Measurements from ENCODE around the gene RBM17. TPM values are rescaled to one million over a fixed set of nuclear protein-coding genes. Genes with fewer than 3 reads are reported as not detected.

Gene RBM17
- total RNA-seq, 2 donors from 2014 or later = 48.5 to 65.0 TPM

DNA sequence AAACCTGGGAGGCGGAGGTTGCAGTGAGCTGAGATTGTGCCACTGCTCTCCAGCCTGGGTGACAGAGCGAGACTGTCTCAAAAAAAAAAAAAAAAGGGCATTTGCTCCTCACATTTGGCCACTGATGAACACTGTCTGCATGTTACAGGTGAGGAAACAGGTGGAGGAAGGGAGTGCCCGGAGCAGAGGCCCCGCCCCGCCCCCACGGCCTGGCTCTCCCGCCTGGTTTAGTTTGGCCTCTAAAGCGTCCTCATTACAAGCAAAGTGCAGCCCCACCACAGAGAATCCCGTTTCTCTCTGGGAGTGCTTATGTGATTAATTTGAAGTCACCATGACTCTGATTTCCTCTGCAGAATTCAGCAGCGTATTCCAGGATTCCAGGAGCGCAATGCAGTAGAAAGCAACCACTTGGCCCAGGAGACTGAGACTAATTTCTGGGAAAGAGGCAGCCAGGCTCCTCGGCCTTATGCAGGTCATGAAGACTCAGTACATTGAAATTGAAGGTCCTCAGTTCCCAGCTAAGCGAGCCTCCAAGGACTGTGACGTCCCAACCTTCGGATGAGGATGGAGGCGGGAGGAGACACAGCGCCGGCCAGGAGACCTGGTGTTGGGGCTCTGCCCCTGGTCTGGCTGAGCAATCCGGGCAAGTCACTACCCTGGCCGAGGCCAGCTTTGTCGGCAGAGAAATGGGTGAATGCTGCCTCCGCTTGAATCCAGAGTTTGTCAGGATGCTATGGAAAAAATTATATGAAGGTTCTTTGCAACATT, 44.7 kb downstream of the RBM17 start:
- no peak overlapping the region for H3K27ac ChIP-seq
- H3K4me1 ChIP-seq (ENCODE audit: control insufficient read depth in 1 of 2, low read depth in 2 of 2) = peaks cover 0 to 10% of the 10 kb centered on the region in 2 donors
- H3K27me3 ChIP-seq (replicated peaks; ENCODE audit: insufficient read depth) = no peaks in the 10 kb centered on the region
- TF ChIP-seq, protein P1, sequence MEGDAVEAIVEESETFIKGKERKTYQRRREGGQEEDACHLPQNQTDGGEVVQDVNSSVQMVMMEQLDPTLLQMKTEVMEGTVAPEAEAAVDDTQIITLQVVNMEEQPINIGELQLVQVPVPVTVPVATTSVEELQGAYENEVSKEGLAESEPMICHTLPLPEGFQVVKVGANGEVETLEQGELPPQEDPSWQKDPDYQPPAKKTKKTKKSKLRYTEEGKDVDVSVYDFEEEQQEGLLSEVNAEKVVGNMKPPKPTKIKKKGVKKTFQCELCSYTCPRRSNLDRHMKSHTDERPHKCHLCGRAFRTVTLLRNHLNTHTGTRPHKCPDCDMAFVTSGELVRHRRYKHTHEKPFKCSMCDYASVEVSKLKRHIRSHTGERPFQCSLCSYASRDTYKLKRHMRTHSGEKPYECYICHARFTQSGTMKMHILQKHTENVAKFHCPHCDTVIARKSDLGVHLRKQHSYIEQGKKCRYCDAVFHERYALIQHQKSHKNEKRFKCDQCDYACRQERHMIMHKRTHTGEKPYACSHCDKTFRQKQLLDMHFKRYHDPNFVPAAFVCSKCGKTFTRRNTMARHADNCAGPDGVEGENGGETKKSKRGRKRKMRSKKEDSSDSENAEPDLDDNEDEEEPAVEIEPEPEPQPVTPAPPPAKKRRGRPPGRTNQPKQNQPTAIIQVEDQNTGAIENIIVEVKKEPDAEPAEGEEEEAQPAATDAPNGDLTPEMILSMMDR (IDR thresholded peaks at IDR 0.05) = no peak
- H3K4me3 ChIP-seq = no peak overlapping the region
- H3K9me3 ChIP-seq = no peaks in the 10 kb centered on the region
- no peaks in the 10 kb centered on the region for H3K36me3 ChIP-seq
- DNase-seq (ENCODE audit: low spot score) (no peak), ATAC-seq (ENCODE audit: insufficient number of reproducible peaks, low FRiP score, low read depth) (no peak)

DNA sequence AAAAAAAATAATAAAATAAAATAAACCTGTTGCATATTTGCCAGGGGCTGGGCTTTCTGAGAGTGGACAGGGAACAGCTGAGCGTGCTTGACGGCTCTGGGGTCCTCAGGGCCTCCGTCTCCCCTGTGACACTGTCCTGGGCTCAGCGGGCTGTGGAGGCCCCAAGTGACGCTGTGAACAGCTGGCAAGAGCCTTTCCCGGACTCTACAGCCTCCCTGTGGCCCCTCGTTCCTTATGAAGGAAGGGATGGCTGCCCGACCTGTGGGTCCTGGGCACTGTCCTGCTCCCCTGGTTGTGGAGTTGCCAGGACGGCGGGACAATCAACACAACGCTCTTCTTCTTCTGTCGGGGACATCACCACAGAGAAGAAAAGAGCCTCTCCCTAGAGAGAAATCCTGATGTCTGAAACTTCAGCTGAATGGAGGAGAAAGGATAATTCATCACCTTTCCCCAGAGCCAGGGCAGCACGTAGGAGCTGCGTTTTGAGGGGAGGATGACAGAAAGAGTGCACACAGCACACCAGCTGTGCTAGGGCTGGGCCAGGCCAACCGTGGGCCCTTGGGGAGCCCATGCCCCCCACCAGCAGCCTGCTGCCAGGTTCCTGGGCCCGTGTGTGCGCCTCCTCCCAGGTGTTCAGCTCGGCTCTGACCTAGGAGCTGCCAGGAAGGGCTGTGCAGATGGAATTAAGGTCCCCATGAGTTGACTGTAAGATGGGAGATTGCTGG, 45.4 kb downstream of the RBM17 start:
- DNase-seq (ENCODE audit: low spot score) = no peak
- no peaks in the 10 kb centered on the region for H3K36me3 ChIP-seq

DNA sequence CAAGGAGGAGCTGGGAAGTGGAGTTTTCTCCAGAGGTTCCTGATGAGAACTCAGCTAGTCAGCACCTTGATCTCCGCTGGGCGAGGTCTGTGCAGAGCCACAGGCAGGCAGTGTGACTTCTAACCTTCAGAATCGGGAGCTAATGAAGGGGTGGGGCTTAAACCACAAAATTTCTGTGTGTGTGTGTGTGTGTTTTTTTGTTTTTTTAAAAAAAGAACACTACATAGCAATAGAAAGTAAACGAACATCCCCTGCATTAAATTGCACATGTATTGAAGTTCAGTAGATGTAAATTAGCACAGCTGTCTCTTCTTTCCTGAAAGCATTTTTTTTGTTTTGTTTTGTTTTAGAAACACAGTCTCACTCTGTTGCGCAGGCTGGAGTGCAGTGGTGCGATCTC, 46.2 kb downstream of the RBM17 start:
- Histone ChIP-seq H3K27me3 (replicated peaks; ENCODE audit: insufficient read depth) (no peaks in the 10 kb centered on the region), H3K36me3 (no peaks in the 10 kb centered on the region), H3K4me1 (ENCODE audit: control insufficient read depth in 1 of 2, low read depth in 2 of 2) (peaks cover 0 to 10% of the 10 kb centered on the region in 2 donors), H3K4me3 (no peak overlapping the region), H3K27ac (no peak overlapping the region), H3K9me3 (no peaks in the 10 kb centered on the region)
- DNase-seq (ENCODE audit: low spot score) (no peak), ATAC-seq (ENCODE audit: insufficient number of reproducible peaks, low FRiP score, low read depth) (no peak)
- TF ChIP-seq, protein P1 (IDR thresholded peaks at IDR 0.05) = no peak

More for the DNA sequence above, 45.4 kb downstream of the RBM17 start:
- no peak overlapping the region for H3K4me3 ChIP-seq
- no peaks in the 10 kb centered on the region for H3K27me3 ChIP-seq (replicated peaks; ENCODE audit: insufficient read depth)
- TF ChIP-seq, protein P1 (IDR thresholded peaks at IDR 0.05) = no peak
- ATAC-seq (ENCODE audit: insufficient number of reproducible peaks, low FRiP score, low read depth) = no peak
- no peak overlapping the region for H3K27ac ChIP-seq
- H3K9me3 ChIP-seq = no peaks in the 10 kb centered on the region
- peaks cover 0 to 10% of the 10 kb centered on the region in 2 donors for H3K4me1 ChIP-seq (ENCODE audit: control insufficient read depth in 1 of 2, low read depth in 2 of 2)

DNA sequence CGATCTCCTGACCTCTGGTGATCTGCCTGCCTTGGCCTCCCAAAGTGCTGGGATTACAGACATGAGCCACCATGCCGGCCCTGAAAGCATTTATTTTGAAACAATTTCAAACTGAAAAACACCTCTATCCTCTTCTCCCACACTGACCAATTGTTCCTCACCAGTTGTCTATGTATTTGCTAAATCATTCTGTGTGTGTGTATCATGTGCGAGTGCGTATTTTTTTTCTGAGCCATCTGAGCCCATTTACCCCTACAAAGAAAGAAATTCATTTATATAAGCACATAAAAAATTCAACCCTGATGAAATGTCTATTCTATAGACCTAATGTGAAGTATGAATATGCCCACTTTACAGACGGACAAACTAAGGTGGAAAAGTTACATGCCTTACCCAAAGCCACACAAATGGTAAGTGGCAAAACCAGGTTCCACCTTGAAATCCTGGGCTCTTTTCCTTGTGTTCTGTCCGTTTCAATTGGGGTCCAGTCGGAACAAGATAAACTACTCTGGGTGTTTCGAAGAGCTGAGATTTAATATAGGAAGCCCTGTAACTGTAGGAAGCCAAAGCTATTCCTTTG, 46.8 kb downstream of the RBM17 start:
- no peak overlapping the region for H3K27ac ChIP-seq
- no peak overlapping the region for H3K4me3 ChIP-seq
- ATAC-seq (ENCODE audit: insufficient number of reproducible peaks, low FRiP score, low read depth) (no peak), DNase-seq (ENCODE audit: low spot score) (no peak)
- peaks cover 0 to 12% of the 10 kb centered on the region in 2 donors for H3K4me1 ChIP-seq (ENCODE audit: control insufficient read depth in 1 of 2, low read depth in 2 of 2)
- H3K27me3 ChIP-seq (replicated peaks; ENCODE audit: insufficient read depth) = no peaks in the 10 kb centered on the region
- TF ChIP-seq, protein P1 (IDR thresholded peaks at IDR 0.05) = no peak
- H3K9me3 ChIP-seq = no peaks in the 10 kb centered on the region
- no peaks in the 10 kb centered on the region for H3K36me3 ChIP-seq

Measured in thoracic aorta (tissue), 2 donors.